ENCODE data around the gene EME1. TPM values are rescaled to one million over a fixed set of nuclear protein-coding genes. Genes with fewer than 3 reads are reported as not detected.

The EME1 gene
- total and polyA plus RNA-seq, 2 donors (not counting 3 experiments of a cell fraction or from before 2014, with no cell fraction given), result 5.6 to 9.1 TPM

- no peak for TF ChIP-seq POLR2A (IDR thresholded peaks at IDR 0.05; ENCODE audit: low read depth, low read length)
- no peak for TF ChIP-seq CTCF (IDR thresholded peaks at IDR 0.05; ENCODE audit: extremely low read depth in 1 of 2, insufficient read depth in 1 of 2, low read depth in 1 of 2, low read length in 2 of 2)
- TF ChIP-seq FOS (IDR thresholded peaks at IDR 0.05; ENCODE audit: borderline replicate concordance, insufficient read depth, low read length), result no peak
- no peak for TF ChIP-seq JUN (IDR thresholded peaks at IDR 0.05; ENCODE audit: borderline replicate concordance, insufficient read depth, insufficient read length, low read depth)
- no peak for TF ChIP-seq GATA2 (IDR thresholded peaks at IDR 0.05; ENCODE audit: insufficient read depth, insufficient read length, low read depth, low read length)
- no peak for TF ChIP-seq POLR2AphosphoS5 (IDR thresholded peaks at IDR 0.05; ENCODE audit: insufficient read depth, low read depth, low read length)
- TF ChIP-seq EZH2 (IDR thresholded peaks at IDR 0.05; ENCODE audit: borderline replicate concordance, low read depth, low read length, severe bottlenecking), result no peak
- Histone ChIP-seq H3K27ac (ENCODE audit: insufficient read depth, low read depth, low read length) (no peak overlapping the region), H2AFZ (ENCODE audit: low read depth, low read length) (no peak overlapping the region), H3K9ac (replicated peaks; ENCODE audit: extremely low read depth, insufficient read depth, low read length) (no peak overlapping the region), H3K36me3 (ENCODE audit: control insufficient read depth in 2 of 2, extremely low read depth in 1 of 2, insufficient read depth in 2 of 2, low read length in 2 of 2) (peaks cover 25 to 51% of the 10 kb centered on the region in 2 experiments), H3K4me1 (ENCODE audit: control insufficient read depth, extremely low read depth, insufficient read depth, low read length) (no peaks in the 10 kb centered on the region), H3K79me2 (ENCODE audit: control insufficient read depth, insufficient read depth, low read length) (no peaks in the 10 kb centered on the region), H3K4me3 (replicated peaks in 1 of 3; ENCODE audit: insufficient read depth in 1 of 3, low read depth in 1 of 3, low read length in 3 of 3) (no peak overlapping the region), H3K9me3 (replicated peaks; ENCODE audit: control insufficient read depth, insufficient read depth, low read length) (no peaks in the 10 kb centered on the region), H4K20me1 (replicated peaks; ENCODE audit: control insufficient read depth, extremely low read depth, insufficient read depth, low read length) (peaks cover 2% of the 10 kb centered on the region), H3K9me1 (replicated peaks; ENCODE audit: control insufficient read depth, extremely low read depth, insufficient read depth, low read length) (no peaks in the 10 kb centered on the region), H3K4me2 (ENCODE audit: insufficient read depth, low read length) (no peak overlapping the region), H3K27me3 (ENCODE audit: control insufficient read depth in 2 of 2, insufficient read depth in 2 of 2, low read length in 2 of 2) (no peaks in the 10 kb centered on the region)
- POLR2A ChIA-PET, result interaction anchor here (0.7 kb wide), 1 partner anchor 100 kb away, joined by 8 read pairs; no protein-coding TSS in a partner anchor
- no TSS peak for BruUV-seq (replicated peaks)
- CTCF ChIA-PET, result interaction anchor here (1.3 kb wide), 1 partner anchor 15 kb away, joined by 3 read pairs; no protein-coding TSS in a partner anchor
- dilution Hi-C loops (cut with MboI; ENCODE audit: extremely low pct_ligation_motif_present, low sequenced_read_pairs), result no loop called here
- DNase-seq (ENCODE audit: low read depth, low spot score) (no peak), FAIRE-seq (no peak)
- intact Hi-C loops (cut with micrococcal nuclease), result no loop called here
Measured at GRCh38 chr17:50382931-50383330, 9.9 kb downstream of the EME1 start.
